Putamen (tissue), 1 donor: ENCODE measurements around the gene RAP1A.
"Not testable (repeated sequence)": the region's sequence is repeated elsewhere in the genome, so short reads cannot be mapped to it uniquely, and the experiment has no call there.

Experiments used
- DNase-seq: peaks from one replicate; pipeline ENCODE4 v3.0.0-alpha.2; 2016; ENCODE audit warnings: low spot score

RAP1A gene

GRCh38 chr1:111598544-111598943 is 21.0 kb upstream of the RAP1A start:
- DNase-seq: no peak

DNA sequence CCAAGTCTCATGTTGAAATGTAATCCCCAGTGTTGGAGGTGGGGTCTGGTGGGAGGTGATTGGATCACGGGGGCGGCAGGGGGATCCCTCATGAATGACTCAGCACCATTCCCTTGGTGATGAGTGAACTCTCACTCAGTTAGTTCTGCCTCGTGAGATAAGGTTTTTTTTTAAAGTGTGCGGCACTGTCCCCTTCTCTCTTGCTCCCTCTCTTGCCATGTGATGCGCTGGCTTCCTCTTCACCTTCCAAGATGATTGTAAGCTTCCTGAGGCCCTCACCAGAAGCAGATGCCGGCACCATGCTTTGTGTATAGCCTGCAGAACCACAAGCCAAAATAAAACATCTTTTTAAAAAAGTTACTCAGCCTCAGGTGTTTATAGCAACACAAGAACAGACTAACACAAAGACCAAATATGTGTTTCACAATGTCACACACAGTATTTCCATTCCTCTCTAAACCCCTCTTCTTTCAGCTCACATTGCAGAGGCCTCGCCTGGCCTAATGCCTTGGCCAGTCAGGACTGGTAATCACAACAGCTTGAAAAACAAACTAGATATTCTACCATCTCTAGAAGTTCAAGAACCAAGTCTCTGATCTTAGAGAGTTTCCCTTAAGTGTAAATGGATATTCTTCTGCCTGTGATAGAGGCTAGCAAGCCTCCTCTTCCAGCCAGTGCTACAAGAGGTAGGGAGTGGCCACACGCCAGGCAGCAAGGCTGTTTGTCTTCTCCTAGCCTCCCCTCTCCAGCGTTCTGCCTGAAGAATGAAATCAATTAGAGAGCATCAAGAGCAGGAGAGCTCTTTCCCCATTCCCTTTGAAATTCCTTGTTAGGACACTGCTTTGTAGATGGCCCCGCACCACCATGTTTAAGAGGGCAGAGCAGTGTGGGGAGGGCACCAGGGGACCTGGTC is 19.6 kb upstream of the RAP1A start:
- no peak for DNase-seq

- DNase-seq: no peak
These were observed 18.7 kb upstream of the RAP1A start for GRCh38 chr1:111600886-111601386.

GRCh38 chr1:111602302-111602701 is 17.3 kb upstream of the RAP1A start:
- no peak for DNase-seq

DNA sequence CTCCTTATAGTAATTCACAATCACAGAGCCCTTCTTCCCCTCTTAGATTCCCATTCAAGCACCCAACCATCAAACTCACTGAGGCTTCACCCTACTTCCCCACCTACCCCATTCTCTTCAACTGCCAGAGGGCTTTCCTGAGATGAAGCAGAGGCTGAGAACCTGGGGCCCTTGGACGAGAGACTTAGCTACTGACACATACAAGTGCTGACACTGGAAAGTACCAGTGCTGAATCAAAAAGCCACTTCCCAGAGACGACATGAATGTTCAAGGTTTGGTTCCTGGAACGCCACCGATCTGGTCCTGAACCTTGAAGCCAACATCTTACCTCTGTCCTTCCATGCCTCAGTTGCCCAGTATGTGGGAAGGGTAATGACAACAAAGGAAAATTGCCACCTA is 16.6 kb upstream of the RAP1A start:
- no peak for DNase-seq

DNA sequence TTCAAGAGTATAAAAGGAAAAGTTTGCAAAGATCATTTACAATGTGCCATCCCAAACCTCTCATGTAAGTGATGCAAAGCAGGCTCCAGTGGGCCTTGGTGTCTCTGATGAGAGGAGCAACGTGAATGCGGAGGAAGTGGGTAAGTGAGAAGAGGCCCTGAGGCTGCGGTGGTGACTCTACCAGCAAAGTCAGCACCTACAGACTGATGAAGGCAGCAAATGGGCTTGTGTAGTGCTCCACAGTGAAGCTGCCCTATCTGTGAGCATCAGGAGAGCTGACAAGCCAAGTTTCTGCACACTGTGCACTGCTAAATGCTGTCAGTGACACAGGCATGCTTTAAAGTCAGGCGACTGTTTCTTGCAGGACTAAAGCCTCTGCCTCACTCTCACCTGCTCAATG is 15.6 kb upstream of the RAP1A start:
- no peak for DNase-seq

DNA sequence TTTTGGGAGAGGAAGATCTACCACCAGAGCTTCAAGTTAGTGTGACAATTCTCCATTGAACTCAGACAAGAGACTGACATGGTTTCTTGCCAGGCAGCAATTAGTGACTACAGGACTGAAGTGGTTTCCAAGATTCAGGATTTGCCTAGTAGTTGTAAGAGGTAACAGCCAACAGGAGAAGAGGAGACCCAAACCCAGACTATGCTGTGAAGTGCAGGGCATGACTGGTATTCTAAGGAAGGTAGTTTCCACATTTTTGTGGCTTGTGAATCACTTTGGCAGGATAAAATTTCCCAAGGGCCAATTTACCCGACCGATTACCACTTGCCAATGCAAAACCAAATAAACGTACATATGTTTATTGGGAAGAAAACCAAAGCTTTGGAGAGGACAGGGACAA is 14.7 kb upstream of the RAP1A start:
- no peak for DNase-seq

DNA sequence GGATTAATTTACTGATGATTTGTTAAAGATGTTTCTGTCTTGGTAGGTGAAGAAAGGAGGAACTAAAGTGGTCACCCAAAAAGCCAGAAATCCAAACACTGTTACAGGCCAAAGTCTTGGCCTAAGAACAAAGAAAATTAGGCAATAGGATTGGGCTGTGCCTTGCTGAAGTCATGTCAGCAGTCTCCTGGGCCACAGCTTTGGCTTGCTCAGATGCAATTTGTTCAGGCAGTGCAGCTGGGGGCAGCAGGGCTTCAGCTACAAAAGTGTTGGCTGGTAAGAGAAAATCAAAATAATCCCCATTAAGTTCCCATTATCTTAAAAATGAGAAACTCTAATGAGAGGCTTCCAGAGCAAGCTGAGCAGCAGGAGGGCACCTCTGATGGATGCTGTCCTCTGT is 14.0 kb upstream of the RAP1A start:
- no peak for DNase-seq

GRCh38 chr1:111606457-111607215 is 13.0 kb upstream of the RAP1A start:
- DNase-seq: not testable (repeated sequence)

GRCh38 chr1:111608528-111608927 is 11.1 kb upstream of the RAP1A start:
- not testable (repeated sequence) for DNase-seq

DNA sequence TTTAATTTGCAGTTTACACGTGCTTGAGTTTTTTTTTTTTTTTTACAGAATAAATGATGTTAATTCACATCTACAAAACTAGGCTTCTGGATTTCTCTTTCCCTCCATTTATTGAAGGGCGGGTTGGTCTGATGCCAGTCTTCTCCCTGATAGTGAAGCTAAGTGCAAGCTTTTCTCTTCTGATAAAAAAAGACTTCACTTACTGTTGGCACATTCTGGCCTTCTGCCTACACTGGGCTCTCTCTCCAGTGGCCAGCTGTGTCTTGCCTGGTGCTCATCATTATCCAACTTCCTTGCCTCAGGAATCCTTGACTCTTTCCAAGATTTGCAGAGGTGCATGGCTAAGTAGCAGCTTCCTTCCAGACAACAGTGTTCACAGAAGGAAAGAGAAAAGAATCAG is 7.6 kb upstream of the RAP1A start:
- no peak for DNase-seq

DNA sequence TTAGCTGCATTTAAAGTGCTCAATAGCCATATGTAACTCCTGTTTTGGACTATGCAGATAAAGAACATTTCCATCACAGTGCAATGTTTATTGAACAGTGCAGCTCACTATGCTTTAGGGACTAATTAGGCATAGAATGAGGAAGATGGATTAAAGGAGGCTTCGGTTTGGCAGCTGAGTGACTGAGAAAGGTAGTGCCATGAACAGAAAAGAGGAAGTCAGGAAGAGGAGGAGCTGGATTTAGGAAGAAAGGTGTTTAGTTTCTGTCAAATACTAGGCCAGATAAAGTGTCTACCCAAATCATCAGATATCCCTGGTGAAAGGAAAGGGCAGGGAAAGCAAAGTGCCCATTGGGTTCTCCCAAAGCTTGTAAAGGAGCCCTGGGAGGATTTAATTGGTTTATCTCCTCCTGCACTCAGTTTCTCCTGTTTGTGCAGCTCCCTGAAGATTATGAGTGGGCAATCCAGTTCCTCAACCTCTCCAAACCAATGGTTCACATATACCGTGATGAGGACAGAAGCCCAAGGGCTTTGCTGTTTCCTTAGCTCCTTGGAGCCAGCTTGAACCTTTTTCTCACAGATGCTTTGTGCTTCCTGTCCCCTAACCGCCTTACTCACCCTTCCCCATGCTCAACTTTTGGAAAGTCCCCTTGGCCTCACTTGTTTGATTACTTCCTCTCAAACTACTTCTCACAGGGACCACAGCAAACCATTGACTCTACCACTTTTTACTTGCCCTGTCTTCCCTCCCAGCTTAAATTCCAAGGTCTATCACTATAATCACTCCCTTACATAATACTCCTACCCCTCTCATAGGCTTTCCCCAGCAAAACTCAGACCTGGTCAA is 3.5 kb upstream of the RAP1A start:
- no peak for DNase-seq

- no peak for DNase-seq
These were observed 1.5 kb upstream of the RAP1A start for GRCh38 chr1:111618081-111618480.

DNA sequence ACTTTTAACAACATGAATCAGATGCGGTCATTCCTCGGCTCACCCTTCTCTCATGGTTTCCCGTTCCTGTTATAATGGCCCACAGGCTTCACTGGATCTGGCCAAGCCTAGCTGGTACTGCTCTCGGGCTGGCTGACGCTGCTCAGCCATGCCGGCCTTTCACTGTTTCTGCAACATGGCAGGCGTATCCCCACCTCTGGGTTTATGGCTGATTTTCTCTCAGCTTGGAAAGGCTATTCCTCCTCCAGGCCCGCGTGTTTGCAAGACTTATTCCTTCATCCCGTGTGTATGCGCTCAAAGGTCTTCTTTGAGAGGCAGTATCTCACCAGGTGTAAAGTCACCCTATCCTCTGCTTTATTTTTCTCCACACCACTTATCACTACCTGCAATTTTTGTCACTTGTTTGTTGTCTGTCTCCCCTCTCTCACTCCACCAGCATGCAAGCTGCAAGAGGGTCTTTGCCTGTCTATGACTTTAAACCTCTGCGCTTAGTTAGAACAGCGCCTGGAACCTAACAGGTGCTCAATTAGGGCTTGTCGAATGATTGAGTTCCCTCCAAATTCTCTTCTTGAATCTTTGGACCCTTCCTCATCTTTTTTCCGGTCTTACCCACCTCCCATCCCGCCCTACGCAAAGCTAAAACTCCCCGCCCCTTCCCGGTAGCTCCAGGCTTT is 491 bp upstream of the RAP1A start:
- no peak for DNase-seq

DNA sequence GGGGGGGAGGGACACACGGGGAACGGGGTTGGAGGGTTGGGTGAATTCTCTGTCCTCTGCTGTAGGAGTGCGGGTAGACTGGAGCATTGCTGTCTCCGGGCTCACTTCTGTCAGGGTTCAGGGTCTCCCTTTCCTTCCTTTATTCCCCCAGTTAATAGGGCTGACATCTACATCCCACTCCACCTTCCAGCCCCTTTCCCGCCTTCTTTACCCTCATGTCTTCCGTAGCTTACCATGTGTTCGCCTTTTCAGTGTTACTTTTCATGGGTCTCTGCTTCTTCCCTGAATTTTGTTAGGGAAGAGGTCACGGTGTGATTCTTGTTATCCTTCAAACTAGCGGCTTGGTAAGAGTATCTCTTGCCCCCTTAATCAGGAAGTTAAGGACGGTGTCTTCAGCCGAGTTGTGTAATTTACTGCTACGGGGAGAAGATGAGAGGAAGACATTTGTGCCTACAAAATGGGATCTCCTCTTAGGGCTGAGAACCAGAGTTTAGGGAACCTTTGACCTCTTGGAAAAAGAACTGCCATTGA is 917 bp downstream of the RAP1A start:
- DNase-seq: no peak

DNA sequence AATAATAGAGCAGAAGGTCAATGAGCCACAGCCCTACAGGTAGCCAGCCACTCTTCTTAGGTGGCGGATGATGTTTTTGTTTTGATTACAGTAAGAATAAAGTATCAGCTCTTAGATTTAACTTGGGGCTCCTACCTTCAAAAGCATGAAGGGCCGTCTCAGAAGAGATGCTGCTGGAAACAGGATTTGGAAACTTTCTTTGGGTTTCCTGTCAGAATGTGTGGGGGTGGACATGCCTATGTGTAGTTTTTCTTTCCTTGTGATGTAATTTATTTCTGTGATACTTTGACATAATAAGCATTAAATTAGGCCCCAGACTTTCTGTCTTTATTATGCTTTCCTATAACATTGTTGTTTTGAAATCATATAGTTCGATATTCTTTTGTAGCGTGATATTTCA is 1.5 kb downstream of the RAP1A start:
- DNase-seq: no peak

GRCh38 chr1:111622166-111622565 is 2.6 kb downstream of the RAP1A start:
- no peak for DNase-seq

DNA sequence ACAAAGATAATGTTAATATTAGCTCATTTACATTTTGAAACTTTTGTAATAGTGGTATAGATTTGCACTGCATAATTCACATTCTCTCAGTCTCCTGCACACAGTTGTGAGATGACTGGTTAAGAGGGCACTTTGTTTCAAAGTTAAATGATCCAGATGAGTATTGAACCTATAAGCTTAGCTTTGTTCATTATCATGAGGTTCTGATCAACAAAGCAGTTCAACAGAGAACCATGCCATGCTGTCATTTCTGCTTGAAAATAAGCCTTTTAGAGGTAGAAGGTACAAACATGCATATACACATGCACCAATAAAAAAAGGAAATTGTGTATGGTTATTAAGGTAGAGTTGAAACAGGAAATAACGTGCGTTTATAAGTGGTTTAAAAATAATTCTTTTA is 4.8 kb downstream of the RAP1A start:
- DNase-seq: no peak

DNA sequence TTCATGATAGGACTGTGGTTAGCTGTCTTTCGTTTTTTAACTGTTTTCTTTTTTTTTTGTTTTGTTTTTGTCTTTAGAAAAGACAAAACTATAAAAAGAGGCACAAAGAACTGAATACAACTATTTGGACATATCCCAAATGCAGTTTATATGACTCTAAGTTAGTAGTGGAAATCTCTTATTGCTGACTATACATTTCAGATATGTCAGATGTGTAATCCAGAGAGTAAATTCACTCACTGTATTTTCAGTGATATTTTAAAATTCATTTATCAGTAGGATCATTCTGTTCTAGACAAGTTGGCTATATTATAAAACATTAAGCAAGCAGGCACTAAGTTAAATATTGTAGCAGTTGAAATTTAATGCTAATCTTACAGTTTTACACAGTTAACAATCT is 5.7 kb downstream of the RAP1A start:
- DNase-seq: no peak

- no peak for DNase-seq
These were observed 8.6 kb downstream of the RAP1A start for GRCh38 chr1:111628153-111628552.

- DNase-seq: no peak
These were observed 9.8 kb downstream of the RAP1A start for GRCh38 chr1:111629190-111629954.
